Adrenal gland (tissue), 5 donors: ENCODE measurements around the gene FOLH1.
"Not testable (repeated sequence)": the region's sequence is repeated elsewhere in the genome, so short reads cannot be mapped to it uniquely, and the experiment has no call there.

Source experiments
- POLR2A ChIP-seq, 2 donors: fragments of 450-650 bp; IDR thresholded peaks; one replicate each; pipeline ENCODE4 v1.6.1; 2017; ENCODE audit warnings: antibody characterized with exemption in 2 of 2, mild to moderate bottlenecking in 2 of 2, moderate library complexity in 1 of 2
- TF ChIP-seq, protein P1 (sequence below), 6 experiments: fragments of 450-650 bp in 4 of 6; fragments of 200-600 bp in 2 of 6; sonication (generic) in 1 of 6; IDR thresholded peaks; 1 replicate in 5 of 6; 2 replicates in 1 of 6; pipeline versions ENCODE4 v1.5.1 to v1.8.0; 2016 to 2021; ENCODE audit warnings: antibody characterized with exemption in 6 of 6, mild to moderate bottlenecking in 2 of 6, moderate library complexity in 1 of 6
- donor health status: DM: no; HTN: no; CAD: no.

DNA sequence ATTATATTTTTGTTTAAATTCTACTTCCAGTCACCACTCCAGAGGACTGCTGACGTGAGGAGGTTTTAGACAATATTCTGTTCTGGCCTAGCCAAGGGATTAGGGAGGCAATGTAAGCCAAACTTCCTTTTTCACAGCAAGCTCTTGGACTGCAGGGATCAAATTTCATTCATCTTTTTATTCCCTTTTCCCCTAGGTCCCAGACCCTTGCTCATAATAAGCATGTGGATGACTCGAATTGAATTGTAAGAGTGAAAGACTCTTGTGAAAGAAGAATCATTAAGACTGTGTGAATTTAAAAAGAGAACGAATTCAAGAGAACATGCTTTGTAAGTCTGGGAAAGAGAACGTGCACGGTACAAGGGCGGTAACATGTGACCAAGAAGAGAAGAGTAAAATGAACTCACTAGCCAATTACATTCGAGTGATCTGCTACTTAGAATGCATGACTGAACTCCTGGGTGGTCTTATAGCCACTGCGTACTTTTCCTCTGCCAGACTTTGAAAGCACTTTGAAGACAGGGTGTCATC lies 16.9 kb upstream of the FOLH1 start:
- TF ChIP-seq POLR2A (IDR thresholded peaks at IDR 0.05) = not testable (repeated sequence)
- TF ChIP-seq, protein P1, sequence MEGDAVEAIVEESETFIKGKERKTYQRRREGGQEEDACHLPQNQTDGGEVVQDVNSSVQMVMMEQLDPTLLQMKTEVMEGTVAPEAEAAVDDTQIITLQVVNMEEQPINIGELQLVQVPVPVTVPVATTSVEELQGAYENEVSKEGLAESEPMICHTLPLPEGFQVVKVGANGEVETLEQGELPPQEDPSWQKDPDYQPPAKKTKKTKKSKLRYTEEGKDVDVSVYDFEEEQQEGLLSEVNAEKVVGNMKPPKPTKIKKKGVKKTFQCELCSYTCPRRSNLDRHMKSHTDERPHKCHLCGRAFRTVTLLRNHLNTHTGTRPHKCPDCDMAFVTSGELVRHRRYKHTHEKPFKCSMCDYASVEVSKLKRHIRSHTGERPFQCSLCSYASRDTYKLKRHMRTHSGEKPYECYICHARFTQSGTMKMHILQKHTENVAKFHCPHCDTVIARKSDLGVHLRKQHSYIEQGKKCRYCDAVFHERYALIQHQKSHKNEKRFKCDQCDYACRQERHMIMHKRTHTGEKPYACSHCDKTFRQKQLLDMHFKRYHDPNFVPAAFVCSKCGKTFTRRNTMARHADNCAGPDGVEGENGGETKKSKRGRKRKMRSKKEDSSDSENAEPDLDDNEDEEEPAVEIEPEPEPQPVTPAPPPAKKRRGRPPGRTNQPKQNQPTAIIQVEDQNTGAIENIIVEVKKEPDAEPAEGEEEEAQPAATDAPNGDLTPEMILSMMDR (IDR thresholded peaks at IDR 0.05) = not testable (repeated sequence)
